A673 (cell line): ENCODE results near the gene EPHB3.

Experiments
- CTCF ChIP-seq: fragments of 300-800, 200-600 bp; sonication (generic); conservative IDR thresholded peaks from 2 replicates; pipeline ENCODE4 v1.5.1; 2017; ENCODE audit warnings: low read depth, mild to moderate bottlenecking, antibody characterized with exemption, low read length, moderate library complexity, mixed read lengths
- EZH2 ChIP-seq: fragments of 200-600 bp; sonication (generic); IDR thresholded peaks from 2 replicates; pipeline ENCODE4 v1.6.1; 2017; ENCODE audit warnings: borderline replicate concordance, low read depth, mild to moderate bottlenecking, mixed read lengths, antibody characterized with exemption, low read length; ENCODE audit not compliant: poor library complexity, severe bottlenecking

GRCh38 chr3:184561061-184561912, at the start of gene EPHB3:
- TF ChIP-seq CTCF (peak; percentile 100), EZH2 (no peak)
